ENCODE measurements around the gene CD163L1. TPM values are rescaled to one million over a fixed set of nuclear protein-coding genes. Genes with fewer than 3 reads are reported as not detected.
A peak's percentile ranks its signal among the peaks of the same experiment; 100 is the strongest.

Gene CD163L1
- total and polyA plus RNA-seq, 2 of the 8 experiments (the other 6 are each of a cell fraction or from before 2014, with no cell fraction given), result 0.11 to 0.22 TPM

DNA sequence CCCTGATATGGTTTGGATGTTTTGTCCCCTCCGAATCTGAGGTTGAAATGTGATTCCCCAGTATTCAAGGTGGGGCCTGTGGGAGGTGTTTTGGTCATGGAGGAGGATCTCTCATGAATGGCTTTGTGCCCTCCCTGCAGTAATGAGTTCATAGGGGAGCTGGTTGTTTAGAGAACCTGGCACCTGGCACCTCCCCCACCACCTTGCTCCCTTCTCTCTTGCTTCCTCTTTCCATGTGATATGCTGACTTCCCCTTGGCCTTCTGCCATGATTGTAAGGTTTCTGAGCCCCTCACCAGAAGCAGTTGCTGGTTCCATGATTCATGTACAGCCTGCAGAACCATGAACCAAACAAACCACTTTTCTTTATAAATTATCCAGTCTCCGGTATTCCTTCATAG lies 32.6 kb downstream of the CD163L1 start:
- Histone ChIP-seq H3K79me1 (ENCODE audit: low read depth, low read length) (no peaks in the 10 kb centered on the region), H3K23me2 (ENCODE audit: low read depth, low read length) (no peaks in the 10 kb centered on the region), H4K5ac (ENCODE audit: insufficient read length, low read depth, low read length) (no peak overlapping the region), H4K20me1 (replicated peaks in 1 of 2; ENCODE audit: control insufficient read depth in 1 of 2, insufficient read depth in 2 of 2, low read length in 2 of 2) (no peaks in the 10 kb centered on the region), H2BK5ac (ENCODE audit: low read depth, low read length) (no peak overlapping the region), H3K79me2 (ENCODE audit: control insufficient read depth in 1 of 2, insufficient read depth in 2 of 2, low read length in 2 of 2) (no peaks in the 10 kb centered on the region), H3K4me3 (ENCODE audit: extremely low read depth in 1 of 4, insufficient read depth in 2 of 4, low read depth in 3 of 4, low read length in 4 of 4) (no peak overlapping the region), H3K4ac (replicated peaks; ENCODE audit: insufficient read length, low read depth, low read length) (no peak overlapping the region), H2BK12ac (ENCODE audit: low read depth, low read length) (no peak overlapping the region), H4K91ac (replicated peaks; ENCODE audit: insufficient read length, low read length) (no peak overlapping the region), H2AK5ac (ENCODE audit: low read depth, low read length) (no peak overlapping the region), H3K56ac (replicated peaks; ENCODE audit: insufficient read length, low read depth, low read length) (no peak overlapping the region), H3K23ac (ENCODE audit: insufficient read length) (no peak overlapping the region), H3K27ac (ENCODE audit: low read depth, low read length) (no peak overlapping the region), H3K9ac (replicated peaks in 1 of 4; ENCODE audit: extremely low read depth in 1 of 4, low read depth in 3 of 4, low read length in 3 of 4) (no peak overlapping the region), H2AFZ (ENCODE audit: low read length) (peak overlapping the region; percentile 77; the same call in 1 of the 2 replicates), H3K18ac (ENCODE audit: extremely low read depth, low read length) (no peak overlapping the region), H2BK20ac (ENCODE audit: low read length) (no peak overlapping the region), H3K36me3 (ENCODE audit: control insufficient read depth in 2 of 4, insufficient read depth in 4 of 4, low read length in 3 of 4) (no peaks in the 10 kb centered on the region), H3K14ac (ENCODE audit: insufficient read length) (no peak overlapping the region), H3K4me2 (ENCODE audit: insufficient read depth in 1 of 2, low read depth in 2 of 2, low read length in 2 of 2) (peak overlapping the region in 1 of 2 experiments; percentile 56; a peak in 2 of 4 replicates), H3K27me3 (replicated peaks in 1 of 4; ENCODE audit: control insufficient read depth in 3 of 4, extremely low read depth in 1 of 4, insufficient read depth in 3 of 4, low read length in 3 of 4) (no peaks in the 10 kb centered on the region), H2BK15ac (ENCODE audit: low read length) (no peak overlapping the region), H2BK120ac (replicated peaks; ENCODE audit: low read depth, low read length) (no peak overlapping the region), H4K8ac (ENCODE audit: extremely low read depth, insufficient read depth, low read length) (no peak overlapping the region), H3K4me1 (replicated peaks in 1 of 4; ENCODE audit: control insufficient read depth in 3 of 4, insufficient read depth in 4 of 4, low read length in 3 of 4) (peaks cover 0 to 6% (median 0%) of the 10 kb centered on the region in 4 experiments; a peak in 1 of 7 replicates), H3K9me3 (ENCODE audit: insufficient read depth in 2 of 2, low read depth in 1 of 2, low read length in 1 of 2) (no peaks in the 10 kb centered on the region)
- 79% methylated on average over 2 of the region's 2 CpGs; no CpG with 5 or more reads in 1 of the 2 experiments for WGBS, 2 experiments (ENCODE audit: extremely low coverage in 1 of 2, insufficient coverage in 1 of 2, insufficient read length in 1 of 2, insufficient replicate concordance in 2 of 2, low coverage in 1 of 2, low lambda C conversion rate in 2 of 2, missing lambda C conversion rate in 1 of 2)
- CTCF ChIA-PET (ENCODE audit: partially characterized antibody), result interaction anchor here (0.6 kb wide), 2 partner anchors 200 to 759 kb away, joined by 3 read pairs; no protein-coding TSS in a partner anchor
- POLR2A ChIA-PET (ENCODE audit: partially characterized antibody), result no interaction called here
- FAIRE-seq, result no peak
- TF ChIP-seq SIX5 (IDR thresholded peaks at IDR 0.05; ENCODE audit: low read depth, low read length) (no peak), POU5F1 (IDR thresholded peaks at IDR 0.05; ENCODE audit: low read depth, low read length) (no peak), YY1 (IDR thresholded peaks at IDR 0.05; ENCODE audit: low read depth, low read length) (no peak), RNF2 (IDR thresholded peaks at IDR 0.05; ENCODE audit: borderline replicate concordance, low read depth, low read length, missing control alignments, poor library complexity, severe bottlenecking) (no peak), PHF8 (conservative IDR thresholded peaks at IDR 0.05; ENCODE audit: low read depth, low read length) (no peak), TAF1 (IDR thresholded peaks at IDR 0.05; ENCODE audit: low read depth, low read length) (no peak)
- TF ChIP-seq, protein P1, sequence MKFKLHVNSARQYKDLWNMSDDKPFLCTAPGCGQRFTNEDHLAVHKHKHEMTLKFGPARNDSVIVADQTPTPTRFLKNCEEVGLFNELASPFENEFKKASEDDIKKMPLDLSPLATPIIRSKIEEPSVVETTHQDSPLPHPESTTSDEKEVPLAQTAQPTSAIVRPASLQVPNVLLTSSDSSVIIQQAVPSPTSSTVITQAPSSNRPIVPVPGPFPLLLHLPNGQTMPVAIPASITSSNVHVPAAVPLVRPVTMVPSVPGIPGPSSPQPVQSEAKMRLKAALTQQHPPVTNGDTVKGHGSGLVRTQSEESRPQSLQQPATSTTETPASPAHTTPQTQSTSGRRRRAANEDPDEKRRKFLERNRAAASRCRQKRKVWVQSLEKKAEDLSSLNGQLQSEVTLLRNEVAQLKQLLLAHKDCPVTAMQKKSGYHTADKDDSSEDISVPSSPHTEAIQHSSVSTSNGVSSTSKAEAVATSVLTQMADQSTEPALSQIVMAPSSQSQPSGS (IDR thresholded peaks at IDR 0.05; ENCODE audit: low read length), result no peak
- DNase-seq (ENCODE audit: low read depth in 1 of 2, low spot score in 2 of 2), result no peak
